GM12892 (cell line): ENCODE measurements around the gene DNAJC3.

Experiments
- POLR2A ChIP-seq: IDR thresholded peaks from 2 replicates; pipeline ENCODE4 v1.6.1; 2011; ENCODE audit warnings: low read depth, low read length, control low read depth
- POLR2AphosphoS5 ChIP-seq: IDR thresholded peaks from 2 replicates; pipeline ENCODE4 v1.6.1; 2011; ENCODE audit warnings: low read depth, low read length, control low read depth
- TAF1 ChIP-seq: IDR thresholded peaks from 2 replicates; pipeline ENCODE4 v1.6.1; 2011; ENCODE audit warnings: low read depth, mild to moderate bottlenecking, control low read depth, low read length, borderline replicate concordance

DNA sequence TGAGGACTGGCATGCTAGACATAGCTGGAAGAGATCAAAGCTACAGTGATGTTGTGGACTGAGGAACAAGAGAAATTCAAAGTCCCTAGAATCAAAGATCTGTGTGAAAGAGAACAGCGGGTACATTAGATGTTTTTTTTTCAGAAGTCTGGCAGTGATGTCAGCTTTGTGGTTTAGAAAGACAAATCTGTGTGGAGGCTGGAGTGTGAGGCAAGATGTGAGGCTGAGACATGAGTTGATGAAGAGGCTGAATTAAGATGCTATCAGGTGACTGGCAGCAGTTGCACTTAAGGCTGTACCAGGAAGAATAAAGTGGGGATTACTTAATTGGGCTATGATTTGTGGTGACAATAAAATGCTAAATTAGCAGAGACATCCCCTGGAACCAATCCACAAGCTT, 46.5 kb downstream of the DNAJC3 start:
- no peak for TF ChIP-seq TAF1
- TF ChIP-seq POLR2A: no peak
- no peak for TF ChIP-seq POLR2AphosphoS5
